Urothelium cell line (cell line): Measurements from ENCODE around the gene ARL11.
"Not testable (repeated sequence)": the region's sequence is repeated elsewhere in the genome, so short reads cannot be mapped to it uniquely, and the experiment has no call there.

ENCODE experiments used
- DNase-seq: peaks from one replicate; pipeline ENCODE4 v3.0.0; 2011; ENCODE audit warnings: low spot score, mixed read lengths
- FAIRE-seq: peaks from 2 replicates; lab custom pipeline; 2011; peaks lifted over from hg19 to GRCh38; lab: Jason Lieb, UNC

ARL11 gene

GRCh38 chr13:49627831-49628652, at the start of gene ARL11:
Gene ARL11, plus strand, starts transcription at chr13:49628507. Its CDS starts 1,941 bp downstream, at chr13:49630448.
- FAIRE-seq (no peak), DNase-seq (no peak)

- FAIRE-seq, result no peak
- DNase-seq, result no peak
These were observed 48.8 kb upstream of the ARL11 start for GRCh38 chr13:49579501-49579900.

GRCh38 chr13:49580980-49581680, 47.2 kb upstream of the ARL11 start:
- DNase-seq, result no peak
- no peak for FAIRE-seq

DNA sequence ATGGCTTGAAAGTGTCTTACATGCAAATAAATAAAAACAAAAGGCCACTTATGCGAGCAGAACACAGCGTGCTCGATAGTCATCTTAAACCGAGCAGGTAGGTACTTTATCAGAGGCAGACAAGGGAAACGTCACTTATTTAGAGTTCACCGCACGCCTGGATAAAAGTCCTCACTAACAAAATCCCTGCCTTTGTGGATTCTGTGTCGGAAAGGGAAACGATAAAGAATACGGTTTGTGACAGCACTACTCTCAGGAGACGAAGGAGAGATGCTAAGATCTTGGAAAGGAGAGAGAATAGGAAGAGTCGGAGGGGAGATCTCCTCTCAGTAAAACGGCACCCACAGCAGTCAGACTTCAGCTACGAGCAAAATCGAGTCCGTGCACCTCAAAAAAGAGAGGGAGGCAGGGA, 43.5 kb upstream of the ARL11 start:
- DNase-seq (peak; percentile 6), FAIRE-seq (no peak)

DNA sequence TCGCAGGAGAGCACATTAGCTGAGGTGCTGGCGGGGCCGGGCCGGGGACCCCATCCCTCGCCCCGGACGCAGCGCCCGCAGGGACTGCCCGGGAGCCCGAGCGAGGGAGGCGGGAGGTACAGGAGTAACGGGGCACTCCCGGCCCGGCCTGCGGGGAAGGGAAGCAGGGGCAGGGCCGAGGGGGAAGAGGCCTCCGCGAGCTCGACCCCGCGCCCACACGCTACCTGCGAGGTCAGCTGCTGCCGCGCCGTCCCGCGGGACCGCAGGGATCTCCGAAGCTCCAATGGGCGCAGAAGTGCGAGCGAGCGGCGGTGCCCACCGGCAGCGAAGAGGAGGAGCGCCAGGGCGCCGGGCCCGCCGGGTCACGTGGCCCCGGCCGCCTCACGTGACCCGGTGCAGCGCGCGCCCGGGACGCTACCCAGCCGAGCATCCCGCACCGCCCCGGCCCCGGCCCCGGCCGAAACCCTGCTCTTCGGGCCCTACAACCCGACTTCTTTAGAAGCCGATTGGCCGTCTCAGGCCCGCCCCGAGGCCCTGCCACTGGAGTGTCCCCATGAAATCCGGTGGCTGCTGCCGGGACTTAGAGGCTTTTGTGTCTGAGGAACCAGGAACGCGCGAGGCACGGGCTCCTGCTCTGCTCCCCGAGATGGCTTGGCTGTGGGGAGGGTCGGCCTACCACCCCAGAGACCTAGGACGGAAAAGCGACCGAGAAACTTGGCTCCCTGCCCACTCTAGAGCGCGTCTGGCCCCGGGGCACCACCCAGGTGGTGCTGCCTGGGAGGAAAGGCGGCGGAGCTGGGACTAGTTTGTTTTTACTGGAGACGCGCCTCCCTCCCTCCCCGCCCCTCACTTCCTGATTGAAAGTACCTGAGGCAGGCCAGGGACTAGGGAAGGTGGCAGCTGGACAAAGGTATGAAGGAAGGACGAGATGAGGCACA, 42.8 kb upstream of the ARL11 start, which contains the start of gene RCBTB1:
TSS of gene RCBTB1 (minus strand) at position 339 of the 938 bp plus-strand sequence. CDS start 18,279 bp downstream, outside the sequence.
- FAIRE-seq, result no peak
- DNase-seq, result peak; percentile 87

GRCh38 chr13:49586717-49587116, 41.6 kb upstream of the ARL11 start:
- DNase-seq (no peak), FAIRE-seq (no peak)

GRCh38 chr13:49587311-49587847, 40.9 kb upstream of the ARL11 start:
- FAIRE-seq (no peak), DNase-seq (no peak)

DNA sequence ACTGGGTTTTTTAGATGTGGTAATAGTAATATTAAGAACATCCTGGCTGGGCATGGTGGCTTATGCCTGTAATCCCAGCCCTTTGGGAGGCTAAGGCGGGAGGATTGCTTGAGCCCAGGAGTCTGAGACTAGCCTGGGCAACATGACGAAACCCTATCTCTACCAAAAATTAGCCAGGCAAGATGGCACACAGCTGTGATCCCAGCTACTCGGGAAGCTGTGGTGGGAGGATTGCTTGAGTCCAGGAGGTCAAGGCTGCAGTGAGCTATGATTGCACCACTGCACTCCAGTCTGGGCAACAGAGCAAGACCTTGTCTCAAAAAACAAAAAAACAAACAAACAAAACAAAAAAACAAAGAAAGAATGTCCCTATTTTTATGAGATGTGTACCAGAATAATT, 37.6 kb upstream of the ARL11 start:
- FAIRE-seq, DNase-seq: not testable (repeated sequence)

- DNase-seq, FAIRE-seq: not testable (repeated sequence)
These were observed 34.4 kb upstream of the ARL11 start for GRCh38 chr13:49593876-49594275.

GRCh38 chr13:49594576-49594975, 33.7 kb upstream of the ARL11 start:
- no peak for DNase-seq
- FAIRE-seq, result no peak

DNA sequence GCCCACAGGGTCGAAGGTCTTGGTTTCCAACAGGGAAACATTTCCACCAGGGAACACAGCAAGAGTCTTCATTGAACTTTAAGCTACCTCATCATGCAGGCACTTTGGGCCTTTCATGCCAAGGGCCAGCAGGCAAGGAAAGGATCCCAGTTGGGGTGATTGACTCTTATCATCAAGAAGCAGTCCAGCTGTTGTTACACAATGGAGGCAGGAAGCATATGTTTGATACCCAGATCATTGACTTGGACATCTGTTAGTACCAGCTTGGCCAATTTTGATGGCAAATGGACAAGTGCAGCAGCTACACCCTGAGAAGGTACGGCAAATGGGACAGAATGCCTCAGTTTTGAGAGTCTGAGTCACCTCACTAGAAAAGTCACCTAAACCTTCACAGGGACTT, 32.1 kb upstream of the ARL11 start:
- DNase-seq (no peak), FAIRE-seq (no peak)

DNA sequence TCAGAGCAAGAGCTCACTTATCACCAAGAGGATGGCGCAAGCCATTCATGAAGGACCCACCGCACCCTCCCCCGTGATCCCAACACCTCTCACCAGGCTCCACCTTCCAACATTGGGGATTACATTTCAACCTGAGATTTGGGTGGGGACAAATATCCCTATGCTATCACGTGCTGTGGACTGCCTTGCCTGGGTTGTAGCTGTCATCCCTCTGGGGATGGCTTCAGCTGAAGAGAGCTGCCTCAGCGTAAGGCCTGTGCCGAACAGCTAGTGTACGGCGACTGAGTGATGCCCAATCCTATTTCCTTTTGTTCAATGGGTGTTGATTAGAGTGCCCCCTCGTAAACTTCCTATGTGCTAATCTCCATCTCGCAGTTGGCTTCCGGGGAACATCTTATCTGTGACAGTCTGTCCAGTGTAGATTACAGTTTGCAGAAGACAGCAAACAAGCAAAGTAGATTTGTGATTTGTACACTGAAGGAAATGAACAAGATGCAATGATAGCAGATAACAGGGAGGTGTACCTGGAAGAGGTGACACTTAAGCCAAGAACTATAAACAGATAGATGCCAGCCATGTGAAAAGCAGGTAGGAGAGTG, 31.2 kb upstream of the ARL11 start:
- no peak for FAIRE-seq
- no peak for DNase-seq

GRCh38 chr13:49602005-49602404, 26.3 kb upstream of the ARL11 start:
- FAIRE-seq (no peak), DNase-seq (no peak)

DNA sequence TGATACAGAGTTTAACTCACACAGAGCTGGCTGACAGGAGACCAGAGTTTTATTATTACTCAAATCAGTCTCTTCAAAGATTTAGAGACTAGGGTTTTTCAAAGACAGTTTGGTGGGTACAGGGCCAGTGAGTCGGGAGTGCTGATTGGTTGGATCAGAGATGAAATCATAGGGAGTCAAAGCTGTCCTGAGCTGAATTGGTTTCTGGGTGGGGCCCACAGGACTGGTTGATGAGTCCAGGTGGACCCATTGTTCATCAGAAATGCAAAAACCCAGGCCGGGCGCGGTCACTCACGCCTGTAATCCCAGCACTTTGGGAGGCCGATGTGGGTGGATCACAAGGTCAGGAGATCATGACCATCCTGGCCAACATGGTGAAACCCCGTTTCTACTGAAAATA, 25.7 kb upstream of the ARL11 start:
- not testable (repeated sequence) for DNase-seq, FAIRE-seq

DNA sequence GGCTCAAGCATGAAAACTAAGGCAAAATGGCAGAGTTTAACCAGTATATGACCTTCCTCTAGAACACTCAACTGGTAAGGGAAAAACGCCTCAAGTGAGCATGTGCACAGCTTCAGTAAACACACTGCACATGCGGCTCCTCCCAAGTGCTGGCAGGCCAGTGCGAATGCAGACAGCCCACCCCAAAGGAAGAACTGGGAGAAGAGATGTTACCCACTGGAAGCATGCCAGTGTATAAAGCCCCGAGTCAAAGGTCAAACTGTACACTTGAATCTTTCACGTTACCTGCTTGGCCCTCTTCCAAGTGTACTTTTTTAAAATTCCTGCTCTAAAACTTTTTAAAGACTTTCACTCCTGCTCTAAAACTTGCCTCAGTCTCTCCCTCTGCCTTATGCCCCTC, 23.7 kb upstream of the ARL11 start:
- no peak for FAIRE-seq
- no peak for DNase-seq

DNA sequence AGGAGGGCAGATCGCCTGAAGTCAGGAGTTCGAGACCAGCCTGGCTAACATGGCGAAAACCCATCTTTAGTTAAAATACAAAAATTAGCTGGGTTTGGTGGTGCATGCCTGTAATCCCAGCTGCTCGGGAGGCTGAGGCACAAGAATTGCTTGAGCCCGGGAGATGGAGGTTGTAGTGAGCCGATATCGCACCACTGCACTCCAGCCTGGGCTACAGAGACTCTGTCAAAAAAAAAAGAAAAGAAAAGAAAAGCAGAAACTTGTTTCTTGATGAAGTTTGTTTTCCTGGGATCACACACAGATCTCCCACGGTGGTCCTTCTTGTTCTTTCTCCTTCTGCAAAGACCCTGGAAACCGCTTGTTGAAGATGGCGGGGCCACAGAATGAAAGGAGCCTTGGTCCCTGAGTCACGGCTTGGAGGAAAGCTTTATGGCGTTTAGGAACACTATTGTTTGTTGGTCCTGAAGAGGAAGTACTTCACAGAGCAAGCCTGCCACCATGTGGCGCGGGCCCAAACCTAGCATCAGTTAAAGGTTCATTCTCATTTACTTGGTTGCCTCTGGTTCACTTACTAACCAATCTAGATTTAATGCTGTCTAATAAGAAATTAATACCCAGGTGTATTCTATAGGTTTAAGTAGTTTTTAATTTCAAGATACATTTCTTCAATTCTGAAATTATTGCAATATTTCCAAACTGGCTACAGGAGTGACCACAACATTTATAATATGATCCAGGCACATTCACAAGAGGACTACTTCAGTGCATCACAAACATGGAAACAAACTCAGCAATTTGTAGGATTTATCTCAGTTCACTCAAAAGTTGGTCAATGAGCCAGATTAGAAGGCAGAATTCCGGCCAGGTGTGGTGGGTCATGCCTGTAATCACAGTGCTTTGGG, 21.3 kb upstream of the ARL11 start:
- DNase-seq (peak; percentile 78), FAIRE-seq (no peak)

DNA sequence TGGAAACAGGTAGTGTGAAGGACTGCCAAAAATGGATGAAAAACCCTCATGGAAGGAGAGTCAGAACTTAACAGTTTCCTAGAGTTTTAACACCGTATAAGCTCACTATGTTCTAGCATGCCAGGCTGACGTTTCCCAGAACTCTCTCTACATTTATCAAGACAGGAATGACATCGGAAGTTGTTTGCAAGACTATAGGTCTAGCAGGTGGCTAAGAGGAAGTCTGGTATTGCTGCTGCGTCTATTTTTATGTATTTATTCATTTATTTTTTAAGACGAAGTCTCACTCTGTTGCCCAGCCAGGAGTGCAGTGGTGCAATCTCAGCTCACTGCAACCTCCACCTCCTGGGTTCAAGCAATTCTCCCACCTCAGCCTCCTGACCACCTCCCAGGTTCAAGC, 20.5 kb upstream of the ARL11 start:
- FAIRE-seq (no peak), DNase-seq (no peak)

DNA sequence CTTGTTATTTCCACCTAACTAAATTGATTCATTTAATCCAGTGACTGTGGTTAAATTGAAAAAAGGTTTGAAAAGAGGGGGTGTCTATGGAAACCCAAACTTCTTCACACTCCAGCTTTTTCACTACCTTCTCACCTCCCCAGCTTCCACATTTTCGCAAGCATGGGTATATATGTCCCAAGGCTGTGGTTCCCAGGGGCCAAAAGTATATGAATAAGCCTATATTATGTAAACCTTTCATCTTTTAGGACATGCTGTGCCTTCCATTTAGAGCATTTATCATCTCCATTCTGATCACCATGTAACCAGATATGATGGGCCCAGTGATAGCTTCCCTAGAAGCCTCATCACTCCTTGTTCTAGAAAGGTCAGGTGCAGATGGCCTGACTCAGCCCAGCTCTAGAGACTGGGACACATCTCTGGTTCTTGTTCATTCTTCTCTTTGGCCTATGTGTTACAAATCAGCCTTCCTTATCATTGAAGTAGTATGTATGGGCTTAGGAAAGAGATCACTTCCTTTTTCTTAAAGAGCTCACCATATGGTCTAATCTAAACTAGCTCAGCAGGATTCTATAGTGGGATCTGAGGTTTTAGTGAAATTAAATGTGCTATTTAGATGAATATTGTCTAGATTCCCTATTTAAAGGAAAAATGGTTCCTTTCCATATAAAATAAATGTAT, 19.5 kb upstream of the ARL11 start:
- no peak for FAIRE-seq
- DNase-seq, result no peak

GRCh38 chr13:49610176-49610575, 18.1 kb upstream of the ARL11 start:
- no peak for DNase-seq
- FAIRE-seq, result no peak
